SK-N-SH treated with all-trans-retinoic acid at 6 μM for 48 hours (cell line): ENCODE data around the gene NOCT.

Experiments
- ATAC-seq: fragments of 200-7000 bp; cut with Tn5 transposase; 3 replicates; pipeline ENCODE4 v1.9.1; 2020; ENCODE audit warnings: mild to moderate bottlenecking, moderate library complexity
- ARNTL ChIP-seq: fragments of 450-650 bp; formaldehyde crosslinking; IDR thresholded peaks from 2 replicates; pipeline ENCODE4 v1.5.0; 2020; ENCODE audit warnings: low read depth, mild to moderate bottlenecking, moderate library complexity, borderline replicate concordance
- BACH2 ChIP-seq: fragments of 250-450 bp; sonication (Bioruptor Pico); IDR thresholded peaks from 2 replicates; pipeline ENCODE4 v1.9.0; 2021; ENCODE audit warnings: mild to moderate bottlenecking, borderline replicate concordance
- CSDC2 ChIP-seq: fragments of 250-450 bp; sonication (Bioruptor Pico); IDR thresholded peaks from 2 replicates; pipeline ENCODE4 v1.5.0; 2020; ENCODE audit warnings: mild to moderate bottlenecking, moderate library complexity
- CSRNP3 ChIP-seq: fragments of 250-450 bp; sonication (Bioruptor Pico); IDR thresholded peaks from 2 replicates; pipeline ENCODE4 v1.5.1; 2021; ENCODE audit warnings: mild to moderate bottlenecking, moderate library complexity
- ESRRG ChIP-seq: fragments of 250-450 bp; sonication (Bioruptor Pico); IDR thresholded peaks from 2 replicates; pipeline ENCODE4 v1.6.1; 2021; ENCODE audit warnings: mild to moderate bottlenecking
- GLIS3 ChIP-seq: fragments of 250-450 bp; sonication (Bioruptor Pico); IDR thresholded peaks from 2 replicates; pipeline ENCODE4 v1.5.0; 2020; ENCODE audit warnings: mild to moderate bottlenecking, moderate library complexity
- ISL1 ChIP-seq: fragments of 250-450 bp; sonication (Bioruptor Pico); IDR thresholded peaks from 2 replicates; pipeline ENCODE4 v2.1.2; 2022; ENCODE audit warnings: mild to moderate bottlenecking, moderate library complexity
- PPARA ChIP-seq: fragments of 250-450 bp; sonication (Bioruptor Pico); IDR thresholded peaks from 2 replicates; pipeline ENCODE4 v1.5.0; 2020; ENCODE audit warnings: mild to moderate bottlenecking, borderline replicate concordance
- RARB ChIP-seq: fragments of 250-450 bp; sonication (Bioruptor Pico); IDR thresholded peaks from 2 replicates; pipeline ENCODE4 v1.8.0; 2021; ENCODE audit warnings: mild to moderate bottlenecking, moderate library complexity
- SNAI2 ChIP-seq: fragments of 250-450 bp; sonication (Bioruptor Pico); IDR thresholded peaks from 2 replicates; pipeline ENCODE4 v1.5.0; 2020; ENCODE audit warnings: mild to moderate bottlenecking, moderate library complexity
- TCF4 ChIP-seq: fragments of 250-450 bp; sonication (Bioruptor Pico); IDR thresholded peaks from 2 replicates; pipeline ENCODE4 v1.8.0; 2021; ENCODE audit warnings: mild to moderate bottlenecking, moderate library complexity, borderline replicate concordance
- TOX ChIP-seq: fragments of 250-450 bp; sonication (Bioruptor Pico); IDR thresholded peaks from 2 replicates; pipeline ENCODE4 v1.8.0; 2021; ENCODE audit warnings: mild to moderate bottlenecking, moderate library complexity, borderline replicate concordance
- TSHZ2 ChIP-seq: fragments of 250-450 bp; sonication (Bioruptor Pico); IDR thresholded peaks from 2 replicates; pipeline ENCODE4 v1.5.0; 2020; ENCODE audit warnings: mild to moderate bottlenecking, moderate library complexity
- ZC3H10 ChIP-seq: fragments of 250-450 bp; sonication (Bioruptor Pico); IDR thresholded peaks from 2 replicates; pipeline ENCODE4 v1.5.1; 2021; ENCODE audit warnings: mild to moderate bottlenecking, moderate library complexity
- ZFP3 ChIP-seq: fragments of 250-450 bp; sonication (Bioruptor Pico); IDR thresholded peaks from 2 replicates; pipeline ENCODE4 v1.5.0; 2020; ENCODE audit warnings: mild to moderate bottlenecking, moderate library complexity
- ZFP30 ChIP-seq: fragments of 450-650 bp; formaldehyde crosslinking; IDR thresholded peaks from 2 replicates; pipeline ENCODE4 v1.5.0; 2022; ENCODE audit warnings: mild to moderate bottlenecking, moderate library complexity
- ZNF565 ChIP-seq: fragments of 450-650 bp; formaldehyde crosslinking; conservative IDR thresholded peaks from 2 replicates; pipeline ENCODE4 v1.5.0; 2020; ENCODE audit warnings: low read depth, mild to moderate bottlenecking, moderate library complexity
- ZNF70 ChIP-seq: fragments of 450-650 bp; formaldehyde crosslinking; IDR thresholded peaks from 2 replicates; pipeline ENCODE4 v1.5.0; 2020; ENCODE audit warnings: mild to moderate bottlenecking, moderate library complexity
- ZNF8 ChIP-seq: fragments of 450-650 bp; formaldehyde crosslinking; IDR thresholded peaks from 2 replicates; pipeline ENCODE4 v1.5.0; 2020; ENCODE audit warnings: mild to moderate bottlenecking, moderate library complexity
- TF ChIP-seq, protein P1 (sequence below): fragments of 250-450 bp; sonication (Bioruptor Pico); IDR thresholded peaks from 2 replicates; pipeline ENCODE4 v1.8.0; 2020; ENCODE audit warnings: mild to moderate bottlenecking, moderate library complexity, borderline replicate concordance
- TF ChIP-seq, protein P2 (sequence below): fragments of 250-450 bp; sonication (Bioruptor Pico); IDR thresholded peaks from 2 replicates; pipeline ENCODE4 v1.5.1; 2020; ENCODE audit warnings: low read depth, mild to moderate bottlenecking, moderate library complexity

The NOCT gene

GRCh38 chr4:138979742-138980141, 35.8 kb upstream of the NOCT start (continued):
- TF ChIP-seq GLIS3 (CRISPR knock-in tag): no peak
- TF ChIP-seq ZFP30 (CRISPR knock-in tag): no peak

- TF ChIP-seq, protein P1, sequence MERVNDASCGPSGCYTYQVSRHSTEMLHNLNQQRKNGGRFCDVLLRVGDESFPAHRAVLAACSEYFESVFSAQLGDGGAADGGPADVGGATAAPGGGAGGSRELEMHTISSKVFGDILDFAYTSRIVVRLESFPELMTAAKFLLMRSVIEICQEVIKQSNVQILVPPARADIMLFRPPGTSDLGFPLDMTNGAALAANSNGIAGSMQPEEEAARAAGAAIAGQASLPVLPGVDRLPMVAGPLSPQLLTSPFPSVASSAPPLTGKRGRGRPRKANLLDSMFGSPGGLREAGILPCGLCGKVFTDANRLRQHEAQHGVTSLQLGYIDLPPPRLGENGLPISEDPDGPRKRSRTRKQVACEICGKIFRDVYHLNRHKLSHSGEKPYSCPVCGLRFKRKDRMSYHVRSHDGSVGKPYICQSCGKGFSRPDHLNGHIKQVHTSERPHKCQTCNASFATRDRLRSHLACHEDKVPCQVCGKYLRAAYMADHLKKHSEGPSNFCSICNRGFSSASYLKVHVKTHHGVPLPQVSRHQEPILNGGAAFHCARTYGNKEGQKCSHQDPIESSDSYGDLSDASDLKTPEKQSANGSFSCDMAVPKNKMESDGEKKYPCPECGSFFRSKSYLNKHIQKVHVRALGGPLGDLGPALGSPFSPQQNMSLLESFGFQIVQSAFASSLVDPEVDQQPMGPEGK: no peak
- no peak for TF ChIP-seq ZC3H10 (CRISPR knock-in tag)
- TF ChIP-seq CSDC2 (CRISPR knock-in tag): no peak
- TF ChIP-seq CSRNP3 (CRISPR knock-in tag): no peak
- TF ChIP-seq ISL1 (CRISPR knock-in tag): no peak
- TF ChIP-seq, all 23 proteins: peak for 0
- no peak for ATAC-seq
These were observed 33.6 kb upstream of the NOCT start for GRCh38 chr4:138981930-138982390.

DNA sequence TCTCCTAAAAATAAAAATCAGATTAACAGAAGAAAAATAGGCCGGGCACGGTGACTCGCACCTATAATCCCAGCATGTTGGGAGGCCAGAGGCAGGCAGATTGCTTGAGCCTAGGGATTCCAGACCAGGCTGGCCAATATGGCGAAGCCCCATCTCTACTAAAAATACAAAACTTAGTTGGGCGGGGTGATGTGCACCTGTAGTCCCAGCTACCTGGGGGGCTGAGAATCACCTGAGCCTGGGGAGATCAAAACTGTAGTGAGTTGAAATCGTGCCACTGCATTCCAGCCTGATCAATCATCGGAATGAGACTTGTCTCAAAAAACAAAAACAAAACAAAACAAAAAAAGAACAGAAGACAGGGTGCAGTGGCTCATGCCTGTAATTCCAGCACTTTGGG, 32.8 kb upstream of the NOCT start:
- TF ChIP-seq ZNF70 (CRISPR knock-in tag) (no peak), ZFP3 (CRISPR knock-in tag) (no peak), ESRRG (CRISPR knock-in tag) (no peak), SNAI2 (CRISPR knock-in tag) (no peak), BACH2 (no peak), ZNF8 (no peak), ZNF565 (no peak), ARNTL (CRISPR knock-in tag) (no peak), TOX (CRISPR knock-in tag) (no peak), PPARA (CRISPR knock-in tag) (no peak), ZC3H10 (CRISPR knock-in tag) (no peak), ISL1 (CRISPR knock-in tag) (no peak)
- TF ChIP-seq, protein P2, sequence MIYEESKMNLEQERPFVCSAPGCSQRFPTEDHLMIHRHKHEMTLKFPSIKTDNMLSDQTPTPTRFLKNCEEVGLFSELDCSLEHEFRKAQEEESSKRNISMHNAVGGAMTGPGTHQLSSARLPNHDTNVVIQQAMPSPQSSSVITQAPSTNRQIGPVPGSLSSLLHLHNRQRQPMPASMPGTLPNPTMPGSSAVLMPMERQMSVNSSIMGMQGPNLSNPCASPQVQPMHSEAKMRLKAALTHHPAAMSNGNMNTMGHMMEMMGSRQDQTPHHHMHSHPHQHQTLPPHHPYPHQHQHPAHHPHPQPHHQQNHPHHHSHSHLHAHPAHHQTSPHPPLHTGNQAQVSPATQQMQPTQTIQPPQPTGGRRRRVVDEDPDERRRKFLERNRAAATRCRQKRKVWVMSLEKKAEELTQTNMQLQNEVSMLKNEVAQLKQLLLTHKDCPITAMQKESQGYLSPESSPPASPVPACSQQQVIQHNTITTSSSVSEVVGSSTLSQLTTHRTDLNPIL (CRISPR knock-in tag): no peak
- ATAC-seq: no peak

DNA sequence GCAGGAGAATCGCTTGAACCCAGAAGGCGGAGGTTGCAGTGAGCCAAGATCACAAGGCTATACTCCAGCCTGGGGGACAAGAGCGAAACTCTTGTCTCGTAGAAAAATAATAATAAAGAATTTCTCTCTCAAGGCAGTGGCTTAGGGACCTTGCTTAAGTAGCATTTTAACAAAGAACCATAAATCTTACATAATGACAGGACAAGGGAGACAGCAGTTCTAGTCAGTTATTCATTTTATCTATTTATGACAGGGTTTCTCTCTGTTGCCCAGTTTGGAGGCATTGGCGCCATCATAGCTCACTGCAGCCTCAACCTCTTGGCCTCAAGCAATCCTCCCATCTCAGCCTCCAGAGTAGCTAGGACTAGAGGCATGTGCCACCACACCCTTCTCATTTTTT, 31.9 kb upstream of the NOCT start:
- TF ChIP-seq ZNF70 (CRISPR knock-in tag) (no peak), ZNF8 (no peak), CSDC2 (CRISPR knock-in tag) (no peak), ARNTL (CRISPR knock-in tag) (no peak), RARB (CRISPR knock-in tag) (no peak), ZFP30 (CRISPR knock-in tag) (no peak), TOX (CRISPR knock-in tag) (no peak), SNAI2 (CRISPR knock-in tag) (no peak), BACH2 (no peak), ISL1 (CRISPR knock-in tag) (no peak), CSRNP3 (CRISPR knock-in tag) (no peak), GLIS3 (CRISPR knock-in tag) (no peak), ZFP3 (CRISPR knock-in tag) (no peak), PPARA (CRISPR knock-in tag) (no peak), TCF4 (CRISPR knock-in tag) (no peak), ZNF565 (no peak), TSHZ2 (CRISPR knock-in tag) (no peak)
- TF ChIP-seq, protein P1: no peak
- no peak for ATAC-seq
